Measurements from ENCODE around the gene CXCL5.

DNA sequence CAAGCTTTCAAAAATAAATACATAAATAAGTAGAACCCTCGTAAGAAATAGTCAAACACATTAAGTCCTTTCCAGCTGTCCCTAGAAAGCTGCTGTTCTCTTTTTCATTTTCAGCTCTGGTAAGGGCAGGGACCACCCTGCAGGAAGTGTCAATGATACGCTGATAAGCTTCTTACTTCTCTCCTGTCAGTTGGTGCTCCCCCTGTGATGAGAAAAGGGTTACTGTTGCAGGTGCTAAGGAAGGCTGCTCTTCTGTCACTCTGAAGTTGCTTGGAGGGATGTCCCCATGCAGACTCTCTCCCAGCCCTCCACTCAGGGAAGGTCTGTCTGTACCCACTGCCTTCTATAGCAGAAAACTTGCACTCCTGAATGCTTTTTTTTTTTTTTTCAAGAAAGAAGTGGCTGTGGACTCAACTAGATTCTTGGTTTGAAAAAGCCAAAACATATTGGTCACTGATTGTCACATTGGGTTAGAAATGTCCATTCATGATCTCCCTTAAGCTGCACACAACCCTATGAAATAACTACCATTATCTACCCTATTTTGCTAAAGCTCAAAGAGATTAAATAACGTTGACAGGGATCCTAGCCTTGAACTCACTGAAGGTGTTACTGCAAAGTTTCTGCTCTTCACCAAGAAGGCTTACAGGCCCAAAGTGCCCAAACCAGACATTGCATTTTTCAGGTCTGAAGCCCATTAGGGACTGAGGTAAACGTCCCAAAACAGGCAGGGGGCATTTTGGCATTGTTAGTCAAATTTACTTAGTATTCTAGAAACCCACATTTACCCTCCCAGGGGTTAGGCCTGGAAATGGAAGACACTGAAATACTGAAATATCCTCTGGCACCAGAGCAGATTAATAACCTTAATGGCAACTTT lies 38.8 kb upstream of the CXCL5 start:
- TF ChIP-seq POLR2AphosphoS5 (IDR thresholded peaks at IDR 0.05; ENCODE audit: insufficient read depth, low read depth, low read length) (no peak), POLR2A (IDR thresholded peaks at IDR 0.05; ENCODE audit: low read depth, low read length) (no peak), GATA2 (IDR thresholded peaks at IDR 0.05; ENCODE audit: insufficient read depth, insufficient read length, low read depth, low read length) (no peak), EZH2 (IDR thresholded peaks at IDR 0.05; ENCODE audit: borderline replicate concordance, low read depth, low read length, severe bottlenecking) (no peak), MYC (IDR thresholded peaks at IDR 0.05; ENCODE audit: low read depth, low read length) (no peak), JUN (IDR thresholded peaks at IDR 0.05; ENCODE audit: borderline replicate concordance, insufficient read depth, insufficient read length, low read depth) (no peak), FOS (IDR thresholded peaks at IDR 0.05; ENCODE audit: borderline replicate concordance, insufficient read depth, low read length) (no peak)
- TF ChIP-seq, protein P1, sequence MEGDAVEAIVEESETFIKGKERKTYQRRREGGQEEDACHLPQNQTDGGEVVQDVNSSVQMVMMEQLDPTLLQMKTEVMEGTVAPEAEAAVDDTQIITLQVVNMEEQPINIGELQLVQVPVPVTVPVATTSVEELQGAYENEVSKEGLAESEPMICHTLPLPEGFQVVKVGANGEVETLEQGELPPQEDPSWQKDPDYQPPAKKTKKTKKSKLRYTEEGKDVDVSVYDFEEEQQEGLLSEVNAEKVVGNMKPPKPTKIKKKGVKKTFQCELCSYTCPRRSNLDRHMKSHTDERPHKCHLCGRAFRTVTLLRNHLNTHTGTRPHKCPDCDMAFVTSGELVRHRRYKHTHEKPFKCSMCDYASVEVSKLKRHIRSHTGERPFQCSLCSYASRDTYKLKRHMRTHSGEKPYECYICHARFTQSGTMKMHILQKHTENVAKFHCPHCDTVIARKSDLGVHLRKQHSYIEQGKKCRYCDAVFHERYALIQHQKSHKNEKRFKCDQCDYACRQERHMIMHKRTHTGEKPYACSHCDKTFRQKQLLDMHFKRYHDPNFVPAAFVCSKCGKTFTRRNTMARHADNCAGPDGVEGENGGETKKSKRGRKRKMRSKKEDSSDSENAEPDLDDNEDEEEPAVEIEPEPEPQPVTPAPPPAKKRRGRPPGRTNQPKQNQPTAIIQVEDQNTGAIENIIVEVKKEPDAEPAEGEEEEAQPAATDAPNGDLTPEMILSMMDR (IDR thresholded peaks at IDR 0.05; ENCODE audit: extremely low read depth in 1 of 2, insufficient read depth in 1 of 2, low read depth in 1 of 2, low read length in 2 of 2) = no peak
- TF ChIP-seq, protein P2, sequence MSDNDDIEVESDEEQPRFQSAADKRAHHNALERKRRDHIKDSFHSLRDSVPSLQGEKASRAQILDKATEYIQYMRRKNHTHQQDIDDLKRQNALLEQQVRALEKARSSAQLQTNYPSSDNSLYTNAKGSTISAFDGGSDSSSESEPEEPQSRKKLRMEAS (IDR thresholded peaks at IDR 0.05; ENCODE audit: insufficient read depth, insufficient read length) = no peak
